ENCODE results near the gene GAS2L1.

Gene GAS2L1

GRCh38 chr22:29263791-29264276, 42.6 kb upstream of the GAS2L1 start:
- no peak overlapping the region for H3K27ac ChIP-seq
- no peak for TF ChIP-seq ZFX (IDR thresholded peaks at IDR 0.05; ENCODE audit: borderline replicate concordance)
- TF ChIP-seq CTCF (IDR thresholded peaks at IDR 0.05): no peak

- peak overlapping the region; percentile 93; the same call in 1 of the 2 replicates for H3K27ac ChIP-seq
- TF ChIP-seq CTCF (IDR thresholded peaks at IDR 0.05): no peak
- TF ChIP-seq ZFX (IDR thresholded peaks at IDR 0.05; ENCODE audit: borderline replicate concordance): no peak
Measured at GRCh38 chr22:29265305-29265704, 41.1 kb upstream of the GAS2L1 start.

GRCh38 chr22:29265929-29266328, 40.5 kb upstream of the GAS2L1 start:
- peak overlapping the region; percentile 93 for H3K27ac ChIP-seq
- TF ChIP-seq ZFX (IDR thresholded peaks at IDR 0.05; ENCODE audit: borderline replicate concordance) (no peak), CTCF (IDR thresholded peaks at IDR 0.05) (no peak)

GRCh38 chr22:29266564-29267461, 39.6 kb upstream of the GAS2L1 start:
- no peak for TF ChIP-seq ZFX (IDR thresholded peaks at IDR 0.05; ENCODE audit: borderline replicate concordance)
- no peak for TF ChIP-seq CTCF (IDR thresholded peaks at IDR 0.05)

GRCh38 chr22:29267462-29267857, 39.0 kb upstream of the GAS2L1 start:
- TF ChIP-seq ZFX (IDR thresholded peaks at IDR 0.05; ENCODE audit: borderline replicate concordance) (no peak), CTCF (IDR thresholded peaks at IDR 0.05) (no peak)
- peak overlapping the region; percentile 93 for H3K27ac ChIP-seq

More at GRCh38 chr22:29266564-29267461, 39.6 kb upstream of the GAS2L1 start:
- H3K27ac ChIP-seq: peak overlapping the region; percentile 93

GRCh38 chr22:29267858-29268510, 38.5 kb upstream of the GAS2L1 start, which contains the start of the genes EWSR1 and RHBDD3:
Gene EWSR1, plus strand, starts transcription at chr22:29268268. Its CDS starts 69 bp downstream, at chr22:29268337.
Gene RHBDD3, minus strand, starts transcription at chr22:29267981. Its CDS starts 2,355 bp downstream, at chr22:29265626.
- TF ChIP-seq CTCF (IDR thresholded peaks at IDR 0.05) (no peak), ZFX (IDR thresholded peaks at IDR 0.05; ENCODE audit: borderline replicate concordance) (no peak)
- H3K27ac ChIP-seq: peak within 1 kb of the TSS; percentile 93

All from 22Rv1 (cell line).